Mononuclear cell (primary cell): ENCODE measurements around the gene PLCL2. TPM values are rescaled to one million over a fixed set of nuclear protein-coding genes. Genes with fewer than 3 reads are reported as not detected.
"Not testable (repeated sequence)": the region's sequence is repeated elsewhere in the genome, so short reads cannot be mapped to it uniquely, and the experiment has no call there.

Experiments
- H3K27me3 ChIP-seq: 2 replicates; pipeline ENCODE4 v1.6.0; 2011; ENCODE audit warnings: low read length, control low read depth; ENCODE audit not compliant: insufficient read depth
- H3K4me1 ChIP-seq: 2 replicates; pipeline ENCODE4 v1.5.1; 2011; ENCODE audit warnings: mild to moderate bottlenecking, low read length, control low read depth; ENCODE audit not compliant: insufficient read depth
- H3K4me3 ChIP-seq: 2 replicates; pipeline ENCODE4 v1.5.1; 2011; ENCODE audit warnings: mild to moderate bottlenecking, low read length, moderate library complexity
- H3K9me3 ChIP-seq: 2 replicates; pipeline ENCODE4 v1.5.1; 2011; ENCODE audit warnings: low read depth, mild to moderate bottlenecking, control low read depth, low read length
- total RNA-seq: library from RNA; depleted of rRNA; stranded (reverse); fragments of >200 nt; gene quantifications from one replicate; pipeline ENCODE4 v1.2.3, GENCODE V29; 2012

The PLCL2 gene
- total RNA-seq, 1 donor, result 73.6 TPM

- not testable (repeated sequence) for H3K4me3 ChIP-seq, H3K4me1 ChIP-seq, H3K27me3 ChIP-seq, H3K9me3 ChIP-seq
These were observed 95.8 kb downstream of the PLCL2 start for GRCh38 chr3:16980526-16980925.

- no peaks in the 10 kb centered on the region for H3K9me3 ChIP-seq
- peaks cover 4% of the 10 kb centered on the region for H3K4me1 ChIP-seq
- no peaks in the 10 kb centered on the region for H3K27me3 ChIP-seq
- H3K4me3 ChIP-seq, result no peak overlapping the region
These were observed 97.7 kb downstream of the PLCL2 start for GRCh38 chr3:16982460-16982859.

DNA sequence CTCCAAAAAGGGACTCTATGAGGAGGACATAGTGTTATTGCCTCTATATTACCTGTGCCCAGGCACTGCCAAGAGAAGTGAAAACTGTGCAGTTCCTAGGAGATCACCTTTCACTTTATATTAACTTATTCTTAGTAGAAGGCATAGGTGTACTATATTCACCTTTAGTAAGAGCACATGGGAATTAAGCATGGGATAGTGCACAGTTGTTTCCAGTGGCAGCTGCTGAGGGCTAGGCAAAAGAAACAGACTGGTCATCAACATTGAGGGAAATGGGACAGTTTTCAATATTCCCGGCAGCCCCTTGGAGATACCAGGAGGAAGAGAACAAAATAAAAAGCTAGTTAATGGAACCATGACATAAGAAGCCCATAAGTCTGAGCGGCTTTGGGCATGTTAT, 100.9 kb downstream of the PLCL2 start:
- H3K4me3 ChIP-seq, result no peak overlapping the region
- peaks cover 4% of the 10 kb centered on the region for H3K4me1 ChIP-seq
- H3K9me3 ChIP-seq, result no peaks in the 10 kb centered on the region
- no peaks in the 10 kb centered on the region for H3K27me3 ChIP-seq

- peaks cover 4% of the 10 kb centered on the region for H3K4me1 ChIP-seq
- H3K4me3 ChIP-seq, result no peak overlapping the region
- no peaks in the 10 kb centered on the region for H3K27me3 ChIP-seq
- no peaks in the 10 kb centered on the region for H3K9me3 ChIP-seq
These were observed 102.4 kb downstream of the PLCL2 start for GRCh38 chr3:16987141-16987540.

DNA sequence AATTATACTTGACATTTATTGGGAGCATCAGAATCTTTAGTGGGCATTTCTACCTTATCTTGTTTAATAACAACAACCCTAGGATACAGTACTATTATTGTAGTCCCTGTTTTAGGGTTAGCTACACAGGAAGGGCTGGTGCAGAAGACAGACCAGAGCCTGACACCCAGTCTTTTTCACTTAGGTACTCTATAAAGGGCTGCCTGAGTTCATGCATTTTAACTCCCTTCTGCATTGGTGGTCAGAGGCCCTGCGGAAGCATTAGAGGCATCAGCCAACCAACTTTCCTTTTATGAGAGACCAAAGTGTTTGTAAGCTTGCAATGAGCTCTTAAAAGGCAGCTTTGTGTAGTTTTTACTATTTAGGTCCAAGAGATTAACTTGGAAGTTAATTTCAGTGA, 105.4 kb downstream of the PLCL2 start:
- H3K4me1 ChIP-seq, result peaks cover 23% of the 10 kb centered on the region
- H3K9me3 ChIP-seq, result no peaks in the 10 kb centered on the region
- no peak overlapping the region for H3K4me3 ChIP-seq
- H3K27me3 ChIP-seq, result no peaks in the 10 kb centered on the region

DNA sequence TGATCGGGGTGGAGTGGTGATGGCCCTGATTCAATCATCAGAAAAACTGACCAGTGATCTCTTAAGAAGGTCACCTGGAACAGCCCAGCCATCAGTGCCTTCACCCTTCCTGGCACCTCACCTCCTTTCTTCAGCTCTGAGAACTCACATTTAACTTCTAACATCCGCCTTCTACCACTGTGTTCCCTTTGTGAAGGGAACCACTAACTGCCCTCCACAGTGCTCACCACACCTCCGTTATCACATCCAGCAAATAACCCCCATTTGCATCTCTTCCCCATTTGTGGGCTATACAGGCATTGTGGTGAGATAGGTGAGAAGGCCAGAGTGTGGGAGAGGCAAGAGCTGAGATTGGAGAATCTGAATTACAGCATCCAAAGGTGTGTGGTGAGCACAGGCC, 107.4 kb downstream of the PLCL2 start:
- Histone ChIP-seq H3K27me3 (no peaks in the 10 kb centered on the region), H3K4me1 (peaks cover 28% of the 10 kb centered on the region), H3K4me3 (no peak overlapping the region), H3K9me3 (no peaks in the 10 kb centered on the region)

- Histone ChIP-seq H3K4me3 (no peak overlapping the region), H3K27me3 (no peaks in the 10 kb centered on the region), H3K9me3 (no peaks in the 10 kb centered on the region), H3K4me1 (peaks cover 35% of the 10 kb centered on the region)
These were observed 108.5 kb downstream of the PLCL2 start for GRCh38 chr3:16993227-16993626.

- Histone ChIP-seq H3K27me3 (no peaks in the 10 kb centered on the region), H3K4me3 (no peak overlapping the region), H3K9me3 (no peaks in the 10 kb centered on the region), H3K4me1 (peaks cover 37% of the 10 kb centered on the region)
These were observed 110.2 kb downstream of the PLCL2 start for GRCh38 chr3:16994854-16995525.

GRCh38 chr3:16995601-16996000, 110.8 kb downstream of the PLCL2 start:
- H3K4me1 ChIP-seq, result peaks cover 37% of the 10 kb centered on the region
- H3K4me3 ChIP-seq, result no peak overlapping the region
- H3K27me3 ChIP-seq, result no peaks in the 10 kb centered on the region
- H3K9me3 ChIP-seq, result no peaks in the 10 kb centered on the region

DNA sequence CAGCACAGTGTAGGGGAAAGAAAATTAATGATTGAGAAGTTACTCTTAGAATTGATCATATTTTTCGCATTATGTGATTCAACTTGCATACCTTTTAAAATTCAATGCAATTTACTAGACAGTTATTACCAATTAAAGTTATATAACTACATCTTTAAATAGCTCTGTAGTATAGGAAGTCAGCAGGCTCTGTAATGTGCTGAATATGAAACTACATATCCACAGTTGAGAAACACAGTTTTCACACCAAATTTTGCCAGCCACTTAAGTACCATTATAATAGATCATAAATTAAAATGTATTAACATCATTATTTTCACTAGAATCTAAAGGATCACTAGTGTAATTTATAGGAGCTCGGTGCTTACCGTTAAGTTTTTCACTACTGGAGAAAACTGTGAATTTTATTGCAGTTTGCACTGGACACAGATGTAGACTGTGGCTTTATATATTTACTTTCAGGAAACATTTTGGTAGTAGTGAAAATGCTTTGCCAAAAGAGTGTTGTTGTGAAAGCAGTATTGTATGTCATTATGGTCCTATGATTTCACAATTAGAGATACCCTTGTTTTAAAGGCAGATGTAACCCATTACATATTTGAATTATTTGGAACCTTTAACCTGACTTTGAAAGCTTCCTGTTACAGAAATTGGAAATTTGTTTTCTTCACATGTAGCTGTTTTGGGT, 113.6 kb downstream of the PLCL2 start:
- Histone ChIP-seq H3K9me3 (no peaks in the 10 kb centered on the region), H3K27me3 (no peaks in the 10 kb centered on the region), H3K4me1 (peaks cover 28% of the 10 kb centered on the region), H3K4me3 (no peak overlapping the region)

- Histone ChIP-seq H3K4me1 (peaks cover 36% of the 10 kb centered on the region), H3K27me3 (no peaks in the 10 kb centered on the region), H3K4me3 (no peak overlapping the region), H3K9me3 (no peaks in the 10 kb centered on the region)
These were observed 114.4 kb downstream of the PLCL2 start for GRCh38 chr3:16999161-16999560.

DNA sequence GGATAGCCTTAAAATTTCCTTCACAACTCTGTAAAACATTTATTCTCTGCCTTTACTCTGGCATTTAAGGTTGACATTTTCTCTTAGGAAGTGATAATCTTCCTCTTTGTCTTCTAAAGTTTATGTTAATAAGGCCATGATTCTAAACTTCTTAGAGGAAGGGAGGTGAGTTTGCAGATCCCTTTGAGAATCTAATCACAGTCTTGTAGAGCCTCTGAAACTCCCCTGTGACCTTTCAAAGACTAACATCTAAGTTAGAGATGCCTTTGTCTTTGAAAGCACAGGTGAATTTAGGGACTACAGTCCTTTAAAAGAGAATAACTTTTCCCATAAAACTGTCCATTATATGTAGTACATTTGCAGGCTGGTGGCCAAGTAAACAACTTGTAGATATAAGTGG, 115.1 kb downstream of the PLCL2 start:
- H3K9me3 ChIP-seq, result no peaks in the 10 kb centered on the region
- H3K4me1 ChIP-seq, result peaks cover 37% of the 10 kb centered on the region
- H3K27me3 ChIP-seq, result no peaks in the 10 kb centered on the region
- no peak overlapping the region for H3K4me3 ChIP-seq

DNA sequence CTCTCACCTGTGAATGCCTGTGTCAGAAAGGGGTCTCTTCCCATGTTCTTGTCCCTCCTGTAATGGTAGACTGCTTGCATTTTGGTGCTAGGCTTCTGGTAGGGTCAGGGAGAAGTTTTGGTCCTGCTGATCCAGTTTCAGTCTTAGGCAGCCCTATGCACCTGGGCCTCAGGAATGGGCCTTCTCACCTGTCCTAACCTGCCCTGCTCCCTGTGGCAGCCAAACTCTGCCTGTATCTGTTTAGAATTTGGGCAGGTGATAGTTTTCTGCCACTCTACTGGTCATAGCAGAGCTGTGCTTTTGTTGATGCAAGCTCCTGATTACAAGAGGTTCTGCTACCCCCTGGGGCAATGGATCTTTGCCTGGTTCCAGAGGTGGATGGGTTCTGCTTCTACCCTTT, 118.7 kb downstream of the PLCL2 start:
- Histone ChIP-seq H3K4me1 (peaks cover 29% of the 10 kb centered on the region), H3K4me3 (no peak overlapping the region), H3K9me3 (no peaks in the 10 kb centered on the region), H3K27me3 (no peaks in the 10 kb centered on the region)

DNA sequence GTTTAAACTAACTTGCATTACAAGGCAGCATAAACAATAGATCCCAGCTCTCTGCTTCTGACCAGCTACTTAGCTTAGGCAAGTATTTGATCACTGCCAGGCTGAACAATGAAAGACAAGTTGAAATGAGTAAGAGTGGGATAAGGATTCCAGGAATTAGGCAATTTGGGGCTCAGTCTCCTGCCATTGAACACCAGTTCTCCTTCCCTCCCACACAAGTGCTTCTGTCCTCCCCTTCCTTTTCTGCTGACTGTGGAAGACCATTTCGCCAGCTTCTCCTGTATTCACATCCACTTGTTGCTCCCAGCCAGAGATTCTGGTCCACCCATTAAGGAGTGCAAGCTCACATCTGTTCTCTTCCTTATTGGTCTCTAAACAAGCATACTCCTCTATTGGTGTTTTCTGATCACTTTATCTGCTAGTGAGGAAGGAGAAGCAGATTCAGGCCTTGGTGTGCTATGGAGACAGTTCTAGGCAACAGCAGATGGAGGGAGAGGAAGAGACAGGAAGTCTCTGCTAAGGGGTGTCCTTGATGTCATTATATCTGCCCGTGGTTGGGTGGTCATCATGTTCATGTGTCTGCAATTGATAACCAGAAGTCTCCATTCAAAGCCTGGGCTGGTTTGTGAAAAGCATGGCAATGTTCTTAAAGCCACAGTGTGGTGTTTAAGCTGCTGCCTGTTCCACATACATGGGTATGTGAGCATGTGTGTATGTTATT, 121.5 kb downstream of the PLCL2 start:
- Histone ChIP-seq H3K4me3 (no peak overlapping the region), H3K9me3 (no peaks in the 10 kb centered on the region), H3K27me3 (no peaks in the 10 kb centered on the region), H3K4me1 (peaks cover 26% of the 10 kb centered on the region)

- no peaks in the 10 kb centered on the region for H3K27me3 ChIP-seq
These were observed 122.5 kb downstream of the PLCL2 start for GRCh38 chr3:17007284-17007683.

More at GRCh38 chr3:17007284-17007683, 122.5 kb downstream of the PLCL2 start:
- Histone ChIP-seq H3K4me1 (peaks cover 26% of the 10 kb centered on the region), H3K9me3 (no peaks in the 10 kb centered on the region), H3K4me3 (no peak overlapping the region)
